ENCODE measurements around the gene GCSH.
"Not testable (repeated sequence)": the region's sequence is repeated elsewhere in the genome, so short reads cannot be mapped to it uniquely, and the experiment has no call there.

GCSH gene

GRCh38 chr16:81095953-81096714, at the start of gene GCSH:
Gene GCSH, minus strand, starts transcription at chr16:81096395. Its CDS starts 117 bp downstream, at chr16:81096278.
- DNase-seq: peak; percentile 85

GRCh38 chr16:81143921-81144471, 47.8 kb upstream of the GCSH start:
- no peak for DNase-seq

DNA sequence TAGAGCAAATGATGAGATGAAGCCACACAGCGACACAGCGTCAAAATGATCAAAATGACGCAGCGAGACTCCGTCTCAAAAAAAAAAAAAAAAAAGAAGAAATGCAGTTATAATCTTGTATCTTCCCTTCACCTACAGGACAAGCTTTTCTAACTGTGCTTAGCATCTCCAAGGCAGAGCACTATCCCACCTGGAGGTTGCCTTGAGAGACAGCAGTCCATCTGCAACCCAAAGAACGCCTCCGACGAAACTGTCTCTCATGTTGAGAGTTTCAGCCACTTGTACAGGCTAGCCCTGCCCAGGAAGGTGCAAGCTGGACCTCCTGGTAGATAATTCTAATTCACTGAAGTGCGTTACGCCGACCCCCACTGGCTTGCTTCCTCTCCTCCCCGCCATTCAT, 46.7 kb upstream of the GCSH start:
- no peak for DNase-seq

- no peak for DNase-seq
Observed at GRCh38 chr16:81140930-81141780, 45.0 kb upstream of the GCSH start.

DNA sequence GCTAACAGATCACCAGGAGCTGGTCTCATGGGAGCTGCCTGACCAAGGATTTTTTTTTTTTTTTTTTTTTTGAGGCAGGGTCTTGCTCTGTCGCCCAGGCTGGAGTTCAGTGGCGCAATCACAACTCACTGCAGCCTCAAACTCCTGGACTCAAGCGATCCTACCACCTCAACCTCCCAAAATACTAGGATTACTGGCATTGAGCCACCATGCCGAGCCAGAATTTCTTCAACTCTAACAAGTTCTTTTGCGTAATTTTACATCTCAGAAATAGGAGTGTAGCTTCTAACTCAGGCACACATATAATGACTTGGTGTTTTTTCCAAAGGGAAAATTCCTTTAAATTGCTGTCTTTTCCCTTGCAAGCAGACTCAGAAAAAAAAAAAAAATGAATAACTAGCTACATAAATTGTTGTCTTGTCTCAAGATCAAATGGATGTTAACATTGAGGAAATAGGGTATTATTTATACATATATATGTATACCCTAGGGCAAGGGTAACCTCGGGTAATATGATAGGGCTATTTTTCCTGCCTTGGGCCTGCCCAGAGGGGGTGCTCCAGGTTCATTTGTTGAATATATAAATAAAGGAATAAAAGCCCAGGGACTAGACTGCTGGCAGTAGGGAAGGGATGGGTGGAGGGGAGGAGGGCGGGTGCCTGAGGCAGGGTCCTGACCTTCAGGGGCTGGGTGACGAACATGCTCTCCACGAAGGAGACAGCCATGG, 42.8 kb upstream of the GCSH start:
- DNase-seq: no peak

GRCh38 chr16:81137754-81138153, 41.6 kb upstream of the GCSH start:
- DNase-seq: no peak

DNA sequence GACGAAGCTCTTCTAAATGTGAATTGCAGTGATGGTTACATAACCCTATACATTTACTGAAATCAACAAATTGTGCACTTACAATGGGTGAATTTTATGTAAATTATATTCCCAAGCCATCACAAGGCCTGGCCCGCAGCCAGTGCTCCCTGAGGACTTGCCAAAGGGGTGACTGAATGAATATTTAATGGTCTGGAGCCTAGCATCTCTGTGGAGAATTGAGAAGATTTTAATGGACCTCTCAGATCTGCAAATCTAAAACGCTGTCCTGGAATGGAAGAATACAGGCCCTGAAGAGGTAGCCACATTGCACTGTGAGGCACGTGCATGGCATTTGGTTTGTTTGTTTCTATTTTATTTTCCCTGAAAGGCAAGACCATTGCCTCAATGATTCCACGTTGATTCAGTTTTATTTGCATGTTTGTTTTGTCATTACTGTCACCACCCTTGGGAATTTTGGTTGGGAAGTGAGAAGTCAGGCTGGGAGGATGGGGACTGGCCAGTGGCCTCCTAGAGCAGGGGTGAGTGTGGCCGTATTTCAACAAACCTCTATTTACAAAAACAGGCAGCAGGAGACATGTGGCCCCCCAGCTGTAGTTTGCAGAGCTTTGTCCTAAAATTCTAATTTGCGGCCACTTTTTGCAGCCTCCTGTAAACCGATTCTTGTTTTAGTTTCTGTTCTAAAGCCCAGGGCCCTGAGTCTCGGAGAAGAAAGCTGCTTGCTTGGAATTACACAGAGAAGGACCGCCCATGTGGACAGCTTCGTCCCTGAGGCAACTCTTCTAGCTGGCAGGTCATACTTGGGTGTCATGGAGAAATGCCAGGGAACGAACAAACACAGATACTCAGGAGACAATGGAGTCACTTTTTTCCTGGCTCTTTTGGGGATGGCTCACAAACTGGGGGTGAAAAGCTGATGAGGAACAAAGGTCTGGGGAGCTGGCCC, 40.5 kb upstream of the GCSH start:
- no peak for DNase-seq

DNA sequence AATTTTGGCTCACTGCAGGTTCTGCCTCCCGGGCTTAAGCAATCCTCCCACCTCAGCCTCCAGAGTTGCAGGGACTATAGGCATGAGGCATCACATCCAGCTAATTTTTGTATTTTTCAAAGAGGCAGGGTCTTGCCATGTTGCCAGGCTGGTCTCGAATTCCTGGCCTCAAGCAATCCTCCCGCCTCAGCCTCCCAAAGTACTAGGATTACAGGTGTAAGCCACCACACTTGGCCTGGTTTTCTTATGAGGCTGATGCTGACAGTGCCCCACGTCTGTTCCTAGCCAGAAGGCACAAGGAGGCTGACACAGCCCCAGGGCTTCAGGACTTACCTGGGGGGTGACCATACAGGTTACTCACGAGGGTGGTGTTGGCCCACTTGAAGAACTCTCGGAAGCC, 33.9 kb upstream of the GCSH start:
- no peak for DNase-seq

DNA sequence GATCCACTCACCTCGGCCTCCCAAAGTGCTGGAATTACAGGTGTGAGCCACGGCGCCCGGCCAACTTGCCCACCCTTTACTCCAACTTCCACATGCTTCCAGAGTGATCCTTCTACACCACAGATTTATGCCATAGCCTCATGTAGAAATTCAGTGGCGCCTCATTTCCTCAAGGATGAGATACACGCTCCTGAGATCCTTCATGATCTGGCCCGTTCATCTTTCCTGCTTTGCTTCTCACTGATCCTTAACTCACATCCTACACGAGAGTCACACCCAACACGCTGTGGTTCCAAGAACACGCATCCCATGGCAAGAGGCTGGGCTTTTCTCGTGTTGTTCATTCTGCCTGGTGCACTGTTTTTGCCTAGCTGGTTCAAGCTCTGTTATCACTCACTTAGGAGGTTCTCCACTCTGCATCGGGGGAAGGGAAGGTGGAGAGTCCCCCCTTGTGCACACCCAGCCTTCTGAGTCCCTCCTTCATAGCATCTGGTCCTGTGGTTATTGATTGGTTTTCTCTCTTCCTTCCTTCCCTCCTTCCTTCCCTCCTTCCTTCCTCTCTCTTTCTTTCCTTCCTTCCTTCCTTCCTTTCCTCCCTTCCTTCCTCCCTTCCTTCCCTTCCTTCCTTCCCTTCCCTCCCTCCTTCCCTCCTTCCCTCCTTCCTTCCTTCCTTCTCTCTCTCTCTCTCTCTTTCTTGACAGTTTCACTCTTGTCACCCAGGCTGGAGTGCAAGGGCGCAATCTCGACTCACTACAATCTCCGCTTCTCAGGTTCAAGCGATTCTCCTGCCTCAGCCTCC, 32.7 kb upstream of the GCSH start:
- no peak for DNase-seq

- no peak for DNase-seq
Observed at GRCh38 chr16:81127051-81127450, 30.9 kb upstream of the GCSH start.

DNA sequence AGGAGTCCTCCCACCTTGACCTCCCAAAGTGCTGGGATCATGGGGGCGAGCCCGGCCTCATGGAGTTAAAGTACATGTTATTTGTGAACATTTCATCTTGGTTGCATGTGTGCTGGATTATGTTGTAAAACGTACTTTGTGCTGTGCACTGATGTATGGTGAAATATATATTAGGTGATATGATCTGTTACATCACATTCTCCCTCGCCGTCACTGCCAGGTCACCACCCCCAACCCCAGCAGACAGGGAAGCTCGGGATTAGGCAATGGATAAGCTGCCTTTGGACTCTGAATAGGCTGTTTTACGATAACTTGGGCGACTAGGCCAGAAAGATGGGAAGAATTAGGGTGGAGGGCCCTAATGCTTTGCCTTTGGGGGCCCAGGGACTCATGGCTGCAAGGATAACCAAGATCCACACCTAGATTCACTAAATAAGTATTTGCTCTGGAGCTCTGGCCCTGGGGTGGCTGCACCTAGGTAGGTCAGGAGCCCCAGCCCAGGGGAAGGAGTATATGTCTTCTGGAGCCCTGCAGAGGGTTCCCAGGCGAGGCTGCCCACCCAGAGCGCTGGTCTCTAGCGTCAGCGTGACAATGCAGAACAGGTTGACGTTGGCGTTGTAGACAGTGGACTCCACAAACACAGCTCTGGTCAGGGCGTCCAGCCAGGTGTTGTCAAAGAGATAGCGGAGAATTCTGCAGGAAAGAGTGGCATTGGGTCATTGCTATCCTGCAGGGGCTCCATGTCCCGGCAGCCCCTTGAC, 27.1 kb upstream of the GCSH start:
- DNase-seq: no peak

DNA sequence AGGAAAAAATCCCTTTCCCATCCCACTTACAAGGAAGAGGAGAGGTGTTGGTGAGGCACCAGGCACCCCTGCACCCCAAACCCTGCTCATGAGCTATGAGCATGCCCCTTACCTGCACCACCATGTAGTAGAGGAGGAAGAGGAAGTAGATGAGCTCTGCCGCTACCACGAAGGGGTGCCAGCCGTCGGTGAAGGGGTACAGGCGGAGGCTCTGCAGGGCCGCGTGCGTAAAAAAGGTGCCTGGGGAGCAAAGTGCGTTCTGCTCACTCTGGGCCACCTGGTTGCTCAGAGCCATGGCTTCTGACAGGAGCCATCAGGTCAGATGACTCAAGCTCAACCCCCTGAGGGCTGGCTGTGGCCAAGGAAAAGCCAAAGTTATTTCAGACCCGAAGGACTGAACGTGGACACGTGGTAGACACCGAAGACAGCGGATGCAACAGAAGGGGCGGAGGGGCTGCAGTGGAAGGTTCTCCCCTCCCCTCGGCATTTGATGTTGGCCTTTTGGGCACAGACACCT, 25.3 kb upstream of the GCSH start:
- no peak for DNase-seq

DNA sequence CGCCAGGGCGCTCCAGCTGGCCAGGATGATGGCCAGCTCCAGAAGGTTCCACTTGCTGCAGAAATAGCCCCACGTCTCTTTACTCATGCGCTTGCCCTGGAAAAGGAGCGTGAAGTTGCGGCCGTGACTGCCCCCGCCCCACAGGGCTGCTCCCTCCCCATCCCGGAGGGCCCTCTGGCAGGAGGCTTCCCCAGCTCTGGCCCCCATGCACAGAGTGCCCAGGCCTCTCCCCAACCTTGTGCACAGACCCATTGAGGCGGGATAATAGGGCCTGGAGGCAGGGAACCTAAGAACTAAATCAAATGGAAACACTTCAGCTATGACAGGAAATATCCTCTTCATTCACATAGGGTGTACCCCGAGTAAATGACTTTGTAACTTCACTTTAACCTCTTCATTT, 21.2 kb upstream of the GCSH start:
- DNase-seq: no peak

DNA sequence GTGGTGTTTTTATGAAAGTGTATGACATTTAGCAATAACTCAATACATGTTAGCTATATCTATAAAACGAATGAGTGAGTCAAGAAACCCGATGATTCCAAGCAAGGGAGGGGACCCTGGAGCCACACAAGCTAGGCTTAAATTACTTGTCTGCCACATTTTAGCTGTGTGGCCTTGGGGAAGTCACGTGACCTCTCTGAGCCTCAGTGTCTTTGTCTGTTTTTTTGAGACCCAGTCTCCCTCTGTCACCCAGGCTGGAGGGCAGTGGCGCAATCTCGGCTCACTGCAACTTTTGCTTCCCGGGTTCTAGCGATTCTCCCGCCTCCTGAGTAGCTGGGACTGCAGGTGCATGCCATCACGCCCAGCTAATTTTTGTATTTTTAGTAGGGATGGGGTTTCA, 20.1 kb upstream of the GCSH start:
- DNase-seq: no peak

DNA sequence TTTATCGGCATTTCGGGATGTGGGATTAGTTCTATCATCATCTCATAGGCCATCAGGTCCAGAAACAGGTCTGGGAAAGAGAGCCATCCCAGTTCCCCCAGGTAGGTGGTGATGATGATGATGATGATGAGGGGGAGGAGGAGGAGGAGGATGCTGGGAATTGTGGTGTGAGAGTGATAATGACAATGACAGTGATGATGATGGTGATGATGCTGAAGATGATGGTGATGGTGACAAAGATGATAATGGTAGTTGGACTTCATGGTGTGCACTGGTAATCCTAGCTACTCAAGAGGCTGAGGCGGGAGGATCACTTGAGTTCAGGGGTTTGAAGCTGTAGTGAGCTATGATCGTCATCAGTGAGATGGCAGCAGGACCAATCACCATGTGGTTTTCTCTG, 16.3 kb upstream of the GCSH start:
- no peak for DNase-seq

- DNase-seq: not testable (repeated sequence)
Observed at GRCh38 chr16:81109274-81109673, 13.1 kb upstream of the GCSH start.

DNA sequence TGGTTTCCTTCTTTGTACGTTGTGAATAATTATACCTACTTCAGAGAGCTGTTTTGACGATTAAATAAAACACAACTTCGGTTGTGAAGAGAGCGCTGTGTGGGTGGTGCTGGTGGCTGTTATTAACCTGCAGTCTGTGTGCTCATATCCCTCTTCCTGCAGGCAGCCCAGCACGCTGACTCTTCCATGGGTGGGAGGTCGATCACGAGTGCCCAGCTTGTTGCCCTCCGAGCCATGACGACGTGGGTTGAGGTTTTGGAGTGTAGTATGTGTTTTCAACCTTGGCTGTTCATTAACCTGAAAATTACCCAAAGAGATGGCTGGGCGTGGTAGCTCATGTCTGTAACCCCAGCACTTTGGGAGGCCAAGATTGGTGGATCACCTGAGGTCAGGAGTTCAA, 11.3 kb upstream of the GCSH start:
- no peak for DNase-seq

- no peak for DNase-seq
Observed at GRCh38 chr16:81106826-81107503, 10.8 kb upstream of the GCSH start.

DNA sequence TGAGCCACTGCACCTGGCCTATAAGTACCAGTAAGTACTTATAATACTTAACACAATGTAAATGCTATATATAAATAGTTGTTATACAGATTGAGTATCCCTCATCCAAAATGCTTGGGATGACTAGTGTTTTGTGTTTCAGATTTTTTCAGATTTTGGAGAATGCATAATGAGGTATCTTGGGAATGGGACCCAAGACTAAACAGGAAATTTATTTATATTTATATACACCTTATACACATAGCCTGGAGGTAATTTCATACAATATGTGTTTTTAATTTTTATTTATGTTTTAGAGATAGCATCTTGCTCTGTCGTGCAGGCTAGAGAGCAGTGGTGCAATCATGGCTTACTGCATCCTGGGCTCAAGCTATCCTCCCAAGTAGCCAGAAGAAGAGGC, 9.8 kb upstream of the GCSH start:
- no peak for DNase-seq

DNA sequence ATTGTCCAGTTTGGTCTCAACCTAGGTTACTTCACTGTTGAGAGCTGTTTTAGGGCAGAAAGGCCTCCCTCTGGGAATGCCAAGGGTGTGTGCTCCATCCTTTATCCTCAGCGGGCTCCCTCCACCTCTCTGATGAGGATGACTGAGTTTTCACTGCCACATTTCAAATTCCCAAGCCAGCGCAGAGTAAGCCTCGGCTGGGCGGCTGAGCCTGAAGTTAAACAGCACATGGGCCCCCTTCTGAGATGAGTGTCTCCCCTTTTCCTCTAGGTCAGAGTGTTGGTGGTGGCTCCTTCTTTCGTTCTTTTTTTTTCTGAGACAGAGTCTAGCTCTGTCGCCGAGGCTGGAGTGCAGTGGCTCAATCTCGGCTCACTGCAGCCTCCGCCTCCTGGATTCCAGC, 5.5 kb upstream of the GCSH start:
- no peak for DNase-seq
